Ureter (tissue), 1 donor: ENCODE data around the gene SLC15A4. TPM values are rescaled to one million over a fixed set of nuclear protein-coding genes. Genes with fewer than 3 reads are reported as not detected.

Experiments
- DNase-seq: peaks from one replicate; pipeline ENCODE4 v3.0.0-alpha.2; 2020; ENCODE audit warnings: low spot score
- total RNA-seq: library from RNA; stranded (reverse); gene quantifications from one replicate; pipeline ENCODE4 v1.2.4, GENCODE V29; 2023
- donor health status: DM: yes; HTN: yes; CAD: no.

The SLC15A4 gene
- total RNA-seq, 1 donor from 2014 or later, result 27.6 TPM

- no peak for DNase-seq
These were observed 69.5 kb downstream of the SLC15A4 start for GRCh38 chr12:128754275-128754674.

- no peak for DNase-seq
These were observed 70.3 kb downstream of the SLC15A4 start for GRCh38 chr12:128753438-128753837.

- no peak for DNase-seq
These were observed 71.4 kb downstream of the SLC15A4 start for GRCh38 chr12:128752386-128752785.

DNA sequence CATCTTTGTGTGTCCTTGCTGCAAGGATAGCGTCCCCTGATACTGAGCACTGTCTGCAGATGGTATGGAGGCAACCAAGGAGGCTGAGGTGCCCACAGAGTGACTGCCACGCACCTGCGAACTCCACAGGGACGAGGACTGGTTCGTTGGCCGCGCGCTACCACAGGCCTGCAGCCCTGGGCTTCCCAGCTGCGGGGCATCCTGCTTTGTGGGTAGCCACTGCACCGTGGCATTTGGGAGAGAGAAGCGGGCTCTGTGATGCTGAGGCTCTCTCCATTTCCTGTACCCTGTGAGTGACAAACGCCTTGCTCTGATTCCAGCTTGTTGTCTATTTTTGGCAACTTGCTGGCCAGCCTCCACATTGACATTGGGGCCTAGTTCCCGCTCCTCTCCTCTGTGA lies 76.3 kb downstream of the SLC15A4 start:
- no peak for DNase-seq

DNA sequence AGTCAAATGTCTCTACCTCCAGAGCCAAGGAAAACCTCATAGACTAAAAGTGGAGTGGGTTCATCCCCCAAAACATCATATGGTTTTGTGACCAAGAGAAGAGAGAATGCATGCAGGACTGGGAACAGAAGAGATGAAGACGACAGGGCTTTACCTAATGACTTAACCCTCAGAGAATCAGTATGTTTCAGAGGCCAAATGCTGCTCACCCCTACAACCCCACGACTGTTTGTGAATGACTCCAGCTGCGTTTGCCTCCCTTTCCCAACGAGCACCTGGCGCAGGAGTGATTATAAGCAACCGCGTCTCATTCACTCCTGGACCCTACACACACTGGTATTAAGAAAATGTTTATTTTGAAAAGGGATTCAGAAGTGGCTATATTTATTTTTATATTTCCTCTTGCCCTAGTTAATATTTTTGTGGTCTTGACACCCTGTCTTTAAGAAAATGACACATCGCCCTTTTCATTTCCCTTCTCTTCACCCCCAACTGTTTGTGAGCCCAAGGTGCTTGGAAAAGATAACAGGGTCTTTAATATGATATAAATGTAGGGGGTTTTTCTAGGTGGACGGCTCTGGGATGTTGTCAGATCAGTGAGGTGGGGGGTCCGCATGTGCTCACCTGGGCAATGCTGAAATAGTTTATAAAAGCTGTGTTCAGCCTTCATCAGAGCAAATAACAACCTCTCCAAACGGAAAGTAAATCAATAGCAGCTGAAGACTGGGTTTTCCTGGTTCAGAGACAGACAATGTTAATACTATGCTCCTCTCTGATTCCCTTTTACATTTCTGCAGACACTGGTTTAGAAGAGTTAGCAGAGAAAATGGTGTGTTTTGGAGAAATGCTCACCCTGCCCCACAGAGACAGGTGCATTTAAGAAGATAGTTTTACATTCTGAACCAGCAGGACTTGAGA lies 77.7 kb downstream of the SLC15A4 start:
- no peak for DNase-seq

DNA sequence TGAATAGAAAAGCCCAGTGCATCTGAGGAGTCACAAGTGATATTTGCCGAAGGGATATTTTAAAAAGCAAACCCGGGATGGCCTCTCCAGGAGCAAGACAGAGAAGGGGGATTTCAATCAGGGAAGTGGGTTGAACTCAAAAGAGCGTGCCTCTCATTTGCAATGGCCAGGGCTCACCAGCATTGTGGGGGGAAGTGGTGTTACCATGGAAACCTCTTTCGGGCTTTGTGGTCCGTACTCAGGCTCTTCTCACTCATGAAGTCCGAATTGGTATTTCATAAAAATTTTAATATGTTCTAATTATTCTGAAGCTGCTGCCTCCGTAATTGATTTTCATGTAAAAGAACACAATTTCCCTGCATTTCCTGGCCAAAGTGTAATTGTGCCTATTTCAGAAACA lies 79.8 kb downstream of the SLC15A4 start:
- no peak for DNase-seq

Other genes with a start within 250 kb of the SLC15A4 start
- 0.94 TPM for gene GLT1D1, start 29.5 kb upstream of the SLC15A4 start, total RNA-seq